Measurements from ENCODE around the gene CHST8.

The CHST8 gene

DNA sequence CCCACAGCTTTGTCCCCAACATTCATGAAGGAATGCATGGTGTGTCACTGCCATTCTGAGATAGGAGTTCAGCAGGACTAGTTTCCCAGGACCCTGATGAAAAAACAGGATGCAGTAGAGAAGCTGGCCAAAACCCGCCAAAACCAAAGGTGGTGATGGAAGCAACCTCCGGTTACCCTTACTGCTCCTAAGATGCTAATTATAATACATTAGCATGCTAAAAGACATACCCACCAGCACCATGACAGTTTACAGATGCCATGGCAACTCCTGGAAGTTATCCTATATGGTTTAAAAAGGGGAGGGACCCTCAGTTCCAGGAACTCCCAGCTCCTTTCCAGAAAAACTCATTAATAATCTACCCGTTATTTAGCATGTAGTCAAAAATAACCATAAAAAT lies 115.0 kb downstream of the CHST8 start:
- no peak for DNase-seq (ENCODE audit: low read depth)
- no peak overlapping the region for H3K4me3 ChIP-seq (ENCODE audit: control insufficient read depth, low read depth, low read length)
- TF ChIP-seq, protein P1, sequence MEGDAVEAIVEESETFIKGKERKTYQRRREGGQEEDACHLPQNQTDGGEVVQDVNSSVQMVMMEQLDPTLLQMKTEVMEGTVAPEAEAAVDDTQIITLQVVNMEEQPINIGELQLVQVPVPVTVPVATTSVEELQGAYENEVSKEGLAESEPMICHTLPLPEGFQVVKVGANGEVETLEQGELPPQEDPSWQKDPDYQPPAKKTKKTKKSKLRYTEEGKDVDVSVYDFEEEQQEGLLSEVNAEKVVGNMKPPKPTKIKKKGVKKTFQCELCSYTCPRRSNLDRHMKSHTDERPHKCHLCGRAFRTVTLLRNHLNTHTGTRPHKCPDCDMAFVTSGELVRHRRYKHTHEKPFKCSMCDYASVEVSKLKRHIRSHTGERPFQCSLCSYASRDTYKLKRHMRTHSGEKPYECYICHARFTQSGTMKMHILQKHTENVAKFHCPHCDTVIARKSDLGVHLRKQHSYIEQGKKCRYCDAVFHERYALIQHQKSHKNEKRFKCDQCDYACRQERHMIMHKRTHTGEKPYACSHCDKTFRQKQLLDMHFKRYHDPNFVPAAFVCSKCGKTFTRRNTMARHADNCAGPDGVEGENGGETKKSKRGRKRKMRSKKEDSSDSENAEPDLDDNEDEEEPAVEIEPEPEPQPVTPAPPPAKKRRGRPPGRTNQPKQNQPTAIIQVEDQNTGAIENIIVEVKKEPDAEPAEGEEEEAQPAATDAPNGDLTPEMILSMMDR (IDR thresholded peaks at IDR 0.05; ENCODE audit: control insufficient read depth, insufficient read depth, low read depth, low read length, missing control alignments): no peak

DNA sequence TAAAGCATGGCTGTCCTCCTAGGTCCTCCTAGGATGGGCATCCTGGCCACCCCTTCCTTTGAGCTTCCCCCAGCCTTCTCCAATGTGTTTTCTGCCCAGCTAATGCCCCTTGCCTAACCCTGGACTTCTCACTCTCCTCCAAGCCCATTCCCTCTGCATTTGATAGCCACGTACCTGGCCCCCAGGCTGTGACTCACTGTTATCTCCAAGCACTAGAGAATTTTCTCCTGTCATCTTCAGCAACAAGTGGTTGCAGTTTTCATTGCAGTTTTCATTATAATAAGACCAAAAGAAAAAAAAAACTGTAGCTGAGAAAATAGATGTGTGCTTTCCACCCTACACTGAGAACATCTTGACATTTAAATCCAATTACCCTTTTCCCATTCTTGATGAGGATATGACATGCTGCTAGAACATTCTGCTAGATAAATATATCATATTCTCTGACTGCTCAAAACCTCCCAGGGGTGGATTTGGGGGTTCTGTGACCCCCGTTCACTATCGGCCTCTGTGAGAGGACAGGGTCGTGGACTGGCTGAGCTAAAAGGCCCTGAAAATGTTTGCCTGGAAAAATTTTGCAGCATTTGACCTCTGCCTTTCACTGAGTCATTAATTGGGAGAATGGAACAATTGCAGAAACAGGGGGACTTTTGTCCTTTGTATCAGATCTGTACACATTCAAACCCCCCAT lies 116.1 kb downstream of the CHST8 start:
- TF ChIP-seq, protein P1 (IDR thresholded peaks at IDR 0.05; ENCODE audit: control insufficient read depth, insufficient read depth, low read depth, low read length, missing control alignments): no peak
- no peak for DNase-seq (ENCODE audit: low read depth)

DNA sequence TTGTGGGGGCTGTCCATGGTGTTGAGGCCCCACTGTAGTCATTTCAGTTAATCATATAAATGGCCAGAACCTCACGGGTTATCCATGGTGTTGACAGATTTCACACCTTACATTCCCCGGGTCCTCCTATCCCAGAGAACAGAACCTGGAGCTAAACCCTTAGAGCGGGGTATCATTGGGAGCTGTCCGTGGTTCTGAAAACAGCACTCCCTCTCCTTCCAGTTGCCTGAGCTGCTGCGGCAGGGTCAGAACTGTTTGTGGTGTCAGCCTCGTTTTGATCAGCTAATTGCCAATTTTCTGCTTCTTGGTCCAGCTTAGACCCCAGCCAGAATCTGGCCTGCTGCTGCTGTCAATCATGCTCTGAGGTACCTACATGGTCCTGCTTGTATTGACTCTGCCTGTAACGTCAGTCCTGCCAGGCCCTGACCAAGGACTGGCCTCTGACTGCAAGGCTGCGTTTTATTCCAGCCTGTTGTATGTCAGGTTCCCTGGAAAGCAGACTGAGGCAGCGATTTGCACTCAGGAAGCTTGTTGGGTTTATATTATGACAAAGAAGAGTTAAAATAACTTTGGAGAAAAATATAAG lies 119.2 kb downstream of the CHST8 start:
- TF ChIP-seq, protein P1 (IDR thresholded peaks at IDR 0.05; ENCODE audit: control insufficient read depth, insufficient read depth, low read depth, low read length, missing control alignments): no peak
- peak; percentile 2 for DNase-seq (ENCODE audit: low read depth)
- no peak overlapping the region for H3K4me3 ChIP-seq (ENCODE audit: control insufficient read depth, low read depth, low read length)

More for the DNA sequence above, 116.1 kb downstream of the CHST8 start:
- no peak overlapping the region for H3K4me3 ChIP-seq (ENCODE audit: control insufficient read depth, low read depth, low read length)

DNA sequence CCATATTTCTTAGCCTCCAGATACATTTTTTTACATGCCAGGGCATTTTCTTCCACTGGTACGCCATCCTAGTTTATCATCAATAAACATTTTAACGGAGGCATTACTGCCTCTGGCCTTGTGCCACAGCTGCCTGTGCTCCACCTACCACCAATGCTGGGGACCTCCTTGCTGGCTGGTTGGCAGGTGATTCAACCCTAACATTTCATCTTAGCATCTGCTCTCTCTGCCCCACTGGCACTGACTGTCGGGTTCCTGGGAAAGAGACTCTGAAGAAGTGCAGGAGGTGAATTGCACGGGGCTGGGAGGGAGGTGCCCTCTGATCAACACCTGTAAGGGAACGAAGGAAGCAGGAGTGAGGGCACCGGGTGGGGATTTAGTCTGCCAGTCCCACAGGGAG lies 123.5 kb downstream of the CHST8 start:
- no peak overlapping the region for H3K4me3 ChIP-seq (ENCODE audit: control insufficient read depth, low read depth, low read length)
- TF ChIP-seq, protein P1 (IDR thresholded peaks at IDR 0.05; ENCODE audit: control insufficient read depth, insufficient read depth, low read depth, low read length, missing control alignments): no peak
- DNase-seq (ENCODE audit: low read depth): no peak

DNA sequence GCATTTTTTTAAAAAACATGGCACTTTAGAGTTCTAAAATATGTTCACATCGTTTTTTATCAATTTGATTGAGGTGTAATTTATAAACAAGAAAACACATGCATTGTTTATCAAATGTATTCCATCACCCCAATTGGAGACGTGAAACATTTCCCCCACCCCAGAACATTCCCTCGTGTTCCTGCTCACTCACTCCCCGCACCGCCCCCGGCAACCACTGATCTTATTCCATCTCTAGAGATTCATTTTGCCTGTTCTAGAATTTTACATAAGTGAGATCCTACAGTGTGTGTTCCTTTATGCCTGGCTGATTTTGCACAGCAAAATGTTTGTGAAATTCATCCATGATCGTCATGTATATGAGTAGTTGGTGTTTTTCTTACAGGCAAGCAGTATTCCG lies 124.4 kb downstream of the CHST8 start:
- TF ChIP-seq, protein P1 (IDR thresholded peaks at IDR 0.05; ENCODE audit: control insufficient read depth, insufficient read depth, low read depth, low read length, missing control alignments): no peak
- no peak for DNase-seq (ENCODE audit: low read depth)

DNA sequence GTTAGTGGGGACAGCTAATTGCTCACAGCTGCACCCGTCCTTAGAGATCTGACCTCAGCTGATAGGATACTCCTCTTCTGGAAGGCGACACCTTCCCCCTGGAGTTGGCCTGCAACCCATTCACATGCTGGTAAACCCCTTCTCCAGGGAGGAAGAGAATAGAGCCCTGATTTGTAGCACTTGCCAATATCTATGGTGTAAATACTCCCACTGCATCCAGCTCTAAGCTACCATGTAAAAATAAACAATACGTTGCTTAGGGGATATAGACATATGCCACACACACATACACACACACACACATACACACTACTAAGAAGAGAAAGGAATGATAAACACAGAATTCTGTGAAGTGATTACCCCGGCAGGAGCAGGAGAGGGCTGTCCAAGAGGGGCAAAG lies 125.5 kb downstream of the CHST8 start:
- TF ChIP-seq, protein P1 (IDR thresholded peaks at IDR 0.05; ENCODE audit: control insufficient read depth, insufficient read depth, low read depth, low read length, missing control alignments): no peak
- no peak overlapping the region for H3K4me3 ChIP-seq (ENCODE audit: control insufficient read depth, low read depth, low read length)
- no peak for DNase-seq (ENCODE audit: low read depth)

More for the DNA sequence above, 124.4 kb downstream of the CHST8 start:
- no peak overlapping the region for H3K4me3 ChIP-seq (ENCODE audit: control insufficient read depth, low read depth, low read length)
